HG03575 (cell line): ENCODE results near the gene ETF1.
"Not testable (repeated sequence)": the region's sequence is repeated elsewhere in the genome, so short reads cannot be mapped to it uniquely, and the experiment has no call there.

Source experiments
- ATAC-seq: cut with Tn5 transposase; IDR thresholded peaks from one replicate; pipeline ENCODE4 v1.9.1; 2021; ENCODE audit not compliant: unreplicated experiment, insufficient number of reproducible peaks, low FRiP score; ENCODE audit errors: extremely low read depth

ETF1 gene

DNA sequence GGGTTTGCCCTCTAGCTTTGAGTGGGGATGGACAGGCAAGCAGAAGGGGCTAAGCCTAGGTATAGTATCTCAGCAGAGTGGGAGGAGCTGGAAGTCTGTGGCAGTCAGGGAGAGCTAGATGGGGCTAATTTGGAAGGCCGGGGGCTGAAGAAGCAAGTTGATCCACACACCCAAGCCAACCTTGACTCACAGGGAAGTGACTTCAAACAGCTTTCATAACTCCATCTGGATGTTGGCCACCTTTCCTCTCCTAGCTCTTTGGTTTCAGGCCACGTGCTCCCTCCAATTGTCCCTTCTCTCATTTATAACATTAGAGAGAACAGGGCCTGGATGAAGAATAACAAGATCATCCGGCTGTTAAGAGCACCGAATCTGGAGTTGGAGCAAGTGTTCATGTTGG is 40.9 kb downstream of the ETF1 start:
- no peak for ATAC-seq

GRCh38 chr5:138498376-138498775 is 44.7 kb downstream of the ETF1 start:
- no peak for ATAC-seq

DNA sequence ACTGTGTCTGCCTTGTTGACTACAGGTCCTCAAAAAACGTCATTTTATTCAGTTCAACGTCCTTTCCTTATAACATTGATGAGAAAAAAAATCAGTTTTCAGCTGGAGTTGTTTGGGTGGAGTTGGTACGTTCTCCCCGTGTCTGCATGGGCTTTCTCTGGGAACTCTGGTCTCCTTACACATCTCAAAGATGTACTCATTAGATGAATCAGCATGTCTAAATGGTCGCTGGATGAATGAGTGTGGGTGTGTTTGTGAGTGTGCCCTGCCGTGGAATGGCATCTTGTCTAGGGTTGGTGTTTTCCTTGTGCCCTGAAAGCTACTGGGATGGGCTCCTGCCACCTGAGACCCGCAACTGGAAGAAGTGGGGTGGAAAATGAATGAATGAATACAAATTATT is 47.7 kb downstream of the ETF1 start:
- ATAC-seq: no peak

- ATAC-seq: no peak
Observed at GRCh38 chr5:138492560-138493045, 50.4 kb downstream of the ETF1 start.

GRCh38 chr5:138491669-138492559 is 51.1 kb downstream of the ETF1 start:
- no peak for ATAC-seq

DNA sequence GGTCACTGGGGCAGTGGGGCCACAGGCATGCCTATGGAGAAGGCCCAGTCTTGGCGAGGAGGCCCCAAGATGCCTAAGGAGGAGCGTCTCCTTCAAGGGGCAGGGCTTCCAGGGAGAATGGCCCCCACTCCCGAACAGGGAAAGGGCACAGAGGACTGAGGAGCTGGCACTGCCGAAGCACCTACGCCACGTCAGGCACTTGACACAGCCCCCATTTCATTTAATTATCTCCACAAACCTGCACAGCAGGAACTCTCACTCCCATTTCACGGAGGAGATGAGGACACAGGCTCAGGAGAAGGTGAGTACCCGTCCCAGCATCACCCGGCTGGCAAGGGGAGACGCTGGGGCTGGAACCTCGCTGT is 51.8 kb downstream of the ETF1 start:
- no peak for ATAC-seq

DNA sequence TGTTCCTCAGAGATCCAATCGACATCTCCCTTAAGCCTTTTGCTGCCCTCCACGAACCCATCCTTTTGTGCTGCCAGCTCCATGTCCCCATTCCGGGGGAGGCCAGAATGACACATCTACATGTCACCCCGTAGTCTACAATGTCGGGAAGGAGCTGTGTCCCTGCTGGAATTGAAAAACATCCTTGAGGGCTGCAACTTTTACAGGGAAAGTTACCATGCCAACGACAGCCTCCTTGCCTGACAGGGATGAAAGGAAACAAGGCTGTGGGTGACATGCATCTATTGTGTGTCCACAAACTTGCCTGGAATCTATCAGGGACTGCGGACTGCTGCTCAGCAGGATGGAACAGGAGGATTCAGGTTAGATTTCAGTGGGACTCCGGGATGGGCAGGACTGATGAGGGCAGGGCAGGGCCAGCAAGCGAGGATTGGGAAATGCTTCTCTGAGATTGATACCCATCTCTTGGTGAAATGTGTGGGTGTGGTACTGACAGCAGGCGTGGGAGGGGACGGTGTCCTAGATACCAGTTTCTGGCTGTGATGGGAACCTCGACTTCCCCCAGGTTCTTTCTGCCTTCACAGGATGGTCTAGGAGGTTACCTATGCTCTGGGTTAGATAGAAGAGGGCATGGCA is 52.3 kb downstream of the ETF1 start:
- ATAC-seq: no peak

- no peak for ATAC-seq
Observed at GRCh38 chr5:138489683-138490061, 53.4 kb downstream of the ETF1 start.

GRCh38 chr5:138488481-138488945 is 54.5 kb downstream of the ETF1 start:
- ATAC-seq: no peak

DNA sequence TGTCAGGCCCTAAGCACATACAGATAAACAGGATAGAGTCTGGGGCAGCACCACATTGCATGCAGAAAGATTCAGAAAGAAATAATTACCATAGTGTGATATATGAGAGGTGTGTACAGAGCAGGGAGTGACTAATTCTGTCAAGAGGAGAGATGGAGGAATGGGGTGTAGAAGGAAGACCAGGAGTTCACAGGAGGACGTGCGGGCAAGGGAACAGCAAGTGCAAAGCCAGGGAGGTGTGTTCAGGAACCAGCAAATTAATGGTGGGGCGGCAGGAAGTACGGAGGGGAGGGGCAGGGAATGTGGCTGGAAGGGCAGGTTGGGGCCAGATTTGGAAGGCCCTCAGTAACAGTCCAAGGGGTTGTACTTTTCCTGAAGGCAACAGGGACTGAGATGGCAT is 60.4 kb downstream of the ETF1 start:
- no peak for ATAC-seq

- no peak for ATAC-seq
Observed at GRCh38 chr5:138476918-138477317, 66.1 kb downstream of the ETF1 start.

- ATAC-seq: not testable (repeated sequence)
Observed at GRCh38 chr5:138473151-138473550, 69.9 kb downstream of the ETF1 start.

DNA sequence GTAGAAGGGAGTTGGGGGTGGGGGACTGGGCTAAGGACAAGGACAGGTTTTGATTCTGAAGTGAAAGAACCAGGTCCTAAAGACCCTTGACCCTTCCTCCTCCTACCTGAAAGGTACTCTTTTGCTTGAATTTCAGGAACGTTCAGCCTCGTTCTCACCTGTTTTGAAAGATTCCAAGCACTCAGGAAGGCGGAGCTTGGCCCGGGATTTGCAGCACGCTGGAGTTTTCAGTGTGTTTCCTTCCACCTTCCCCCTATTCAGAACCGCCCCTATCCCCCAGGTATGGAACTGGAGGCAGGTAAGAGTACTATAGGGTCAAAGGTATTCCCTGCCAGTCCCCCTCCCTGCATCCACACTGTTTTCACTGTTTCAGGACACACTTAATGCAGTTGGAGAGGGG is 70.7 kb downstream of the ETF1 start:
- no peak for ATAC-seq

DNA sequence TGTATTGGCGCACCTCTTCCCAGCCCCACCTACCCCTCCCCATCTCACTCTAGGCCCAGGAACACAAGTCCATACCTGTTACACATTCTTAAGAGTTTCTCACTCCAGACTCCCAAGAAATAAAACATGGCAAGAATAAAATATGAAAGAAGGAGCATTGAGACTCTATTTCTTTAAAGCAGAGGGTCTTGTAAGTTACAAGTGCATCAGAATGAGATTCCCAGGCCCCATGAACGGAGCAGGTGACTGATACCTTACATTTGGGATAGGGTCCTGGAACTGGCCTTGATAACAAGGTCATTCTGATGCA is 72.0 kb downstream of the ETF1 start:
- ATAC-seq: no peak

DNA sequence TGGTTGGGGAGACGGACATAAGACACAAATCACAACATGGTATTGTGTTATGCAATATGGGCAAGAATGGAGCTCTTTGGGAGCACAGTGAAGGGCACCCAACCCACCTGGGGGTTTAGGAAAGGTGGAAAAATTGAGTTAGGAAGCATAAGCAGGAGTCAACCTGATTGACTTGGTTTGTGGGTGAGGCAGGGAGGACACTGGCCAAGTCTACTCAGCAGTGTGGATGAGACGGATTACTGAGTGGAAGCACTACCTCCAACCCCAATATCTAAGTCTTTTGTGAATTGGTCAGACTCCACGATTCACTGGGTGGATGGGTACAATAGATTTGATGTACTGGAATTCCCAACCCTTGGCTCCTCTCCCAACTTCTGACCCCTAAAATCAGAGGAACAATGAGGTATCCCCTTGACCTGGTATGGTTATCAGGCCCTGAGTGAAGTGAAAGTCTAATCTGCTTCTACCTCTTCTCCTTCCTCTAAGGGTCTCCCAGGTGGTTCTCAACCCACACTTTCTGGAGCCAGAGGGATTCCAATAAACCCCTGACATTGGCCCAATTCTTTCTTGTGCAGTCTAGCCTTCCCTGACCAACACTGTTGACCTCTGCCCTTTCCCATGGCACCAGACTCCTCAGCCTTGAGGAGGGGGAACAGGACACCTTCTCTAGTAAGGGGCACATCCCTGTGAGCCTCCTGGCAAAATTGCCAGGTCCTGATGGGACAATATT is 72.5 kb downstream of the ETF1 start:
- ATAC-seq: no peak

GRCh38 chr5:138469540-138470321 is 73.3 kb downstream of the ETF1 start:
- ATAC-seq: no peak

DNA sequence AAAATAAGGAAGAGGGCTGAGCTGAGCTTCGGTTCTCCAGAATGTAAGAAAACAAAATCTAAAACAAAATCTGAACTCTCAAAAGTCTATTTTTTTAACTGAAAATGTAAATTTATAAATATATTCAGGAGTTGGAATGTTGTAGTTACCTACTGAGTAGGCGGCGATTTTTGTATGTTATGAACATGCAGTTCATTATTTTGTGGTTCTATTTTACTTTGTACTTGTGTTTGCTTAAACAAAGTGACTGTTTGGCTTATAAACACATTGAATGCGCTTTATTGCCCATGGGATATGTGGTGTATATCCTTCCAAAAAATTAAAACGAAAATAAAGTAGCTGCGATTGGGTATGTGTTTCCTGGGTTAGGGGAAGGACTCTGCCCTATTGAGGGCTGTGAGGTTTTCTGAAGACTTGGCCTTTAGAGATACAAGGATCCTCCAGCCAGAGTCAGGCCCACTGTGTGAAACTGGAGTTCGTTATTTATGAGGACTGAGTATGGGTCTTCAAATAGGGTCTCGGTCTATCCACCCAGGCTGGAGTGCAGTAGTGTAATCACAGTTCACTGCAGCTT is 74.0 kb downstream of the ETF1 start:
- ATAC-seq: no peak

GRCh38 chr5:138468133-138468965 is 74.7 kb downstream of the ETF1 start:
- ATAC-seq: no peak
